Measurements from ENCODE around the gene WDR81.
A peak's percentile ranks its signal among the peaks of the same experiment; 100 is the strongest.

Gene WDR81

GRCh38 chr17:1709971-1710806, 14.3 kb upstream of the WDR81 start, which contains the start of gene TLCD2:
TSS of gene TLCD2 (minus strand) at chr17:1710377. CDS start at chr17:1710242, 135 bp downstream.
- no peaks in the 10 kb centered on the region for H4K20me1 ChIP-seq (ENCODE audit: insufficient read depth, low read length)
- TF ChIP-seq CTCF (IDR thresholded peaks at IDR 0.05; ENCODE audit: low read length): no peak
- TF ChIP-seq EZH2 (IDR thresholded peaks at IDR 0.05; ENCODE audit: borderline replicate concordance, low read length): no peak
- H3K36me3 ChIP-seq (ENCODE audit: insufficient read depth, low read length): no peaks in the 10 kb centered on the region
- no peaks in the 10 kb centered on the region for H3K9me2 ChIP-seq (ENCODE audit: low read depth, low read length)
- H3K79me2 ChIP-seq (ENCODE audit: insufficient read depth, low read length): no peaks in the 10 kb centered on the region
- H3F3A ChIP-seq (ENCODE audit: insufficient read depth, low read length): 0 out of 2 replicates have a peak, but pooled peaks cover 4% of the 10 kb centered on the region
- H3K27me3 ChIP-seq (ENCODE audit: insufficient read depth, low read length): peaks cover 4% of the 10 kb centered on the region; the same call in 1 of the 2 replicates
- H3K4me3 ChIP-seq (ENCODE audit: low read depth, low read length, poor library complexity, severe bottlenecking): no peak within 1 kb of the TSS
- no peak within 1 kb of the TSS for H3K27ac ChIP-seq (ENCODE audit: low read depth, low read length, poor library complexity, severe bottlenecking)
- H2AFZ ChIP-seq (ENCODE audit: low read length): no peak within 1 kb of the TSS
- no peaks in the 10 kb centered on the region for H3K9me3 ChIP-seq (ENCODE audit: low read length)
- no peak within 1 kb of the TSS for H3K9ac ChIP-seq (ENCODE audit: low read length)
- peak within 1 kb of the TSS; percentile 21; the same call in 1 of the 2 replicates for H3K4me2 ChIP-seq (ENCODE audit: low read length)
- H3K4me1 ChIP-seq (ENCODE audit: insufficient read depth, low read length, severe bottlenecking): peaks cover 9% of the 10 kb centered on the region

GRCh38 chr17:1710807-1711553, 13.5 kb upstream of the WDR81 start:
- H3K4me3 ChIP-seq (ENCODE audit: low read depth, low read length, poor library complexity, severe bottlenecking): no peak overlapping the region
- TF ChIP-seq EZH2 (IDR thresholded peaks at IDR 0.05; ENCODE audit: borderline replicate concordance, low read length) (no peak), CTCF (IDR thresholded peaks at IDR 0.05; ENCODE audit: low read length) (no peak)
- H4K20me1 ChIP-seq (ENCODE audit: insufficient read depth, low read length): no peaks in the 10 kb centered on the region
- 0 out of 2 replicates have a peak, but pooled peaks cover 4% of the 10 kb centered on the region for H3F3A ChIP-seq (ENCODE audit: insufficient read depth, low read length)
- H3K4me2 ChIP-seq (ENCODE audit: low read length): no peak overlapping the region
- H3K27ac ChIP-seq (ENCODE audit: low read depth, low read length, poor library complexity, severe bottlenecking): no peak overlapping the region
- no peaks in the 10 kb centered on the region for H3K79me2 ChIP-seq (ENCODE audit: insufficient read depth, low read length)
- H3K36me3 ChIP-seq (ENCODE audit: insufficient read depth, low read length): no peaks in the 10 kb centered on the region
- peaks cover 15% of the 10 kb centered on the region for H3K4me1 ChIP-seq (ENCODE audit: insufficient read depth, low read length, severe bottlenecking)
- H3K9me3 ChIP-seq (ENCODE audit: low read length): no peaks in the 10 kb centered on the region
- peaks cover 4% of the 10 kb centered on the region; the same call in 1 of the 2 replicates for H3K27me3 ChIP-seq (ENCODE audit: insufficient read depth, low read length)
- H2AFZ ChIP-seq (ENCODE audit: low read length): no peak overlapping the region
- H3K9me2 ChIP-seq (ENCODE audit: low read depth, low read length): no peaks in the 10 kb centered on the region
- no peak overlapping the region for H3K9ac ChIP-seq (ENCODE audit: low read length)

- H3K9ac ChIP-seq (ENCODE audit: low read length): no peak overlapping the region
- H3K27me3 ChIP-seq (ENCODE audit: insufficient read depth, low read length): peaks cover 4% of the 10 kb centered on the region; the same call in 1 of the 2 replicates
- no peak overlapping the region for H2AFZ ChIP-seq (ENCODE audit: low read length)
- no peak overlapping the region for H3K4me3 ChIP-seq (ENCODE audit: low read depth, low read length, poor library complexity, severe bottlenecking)
- no peaks in the 10 kb centered on the region for H3K36me3 ChIP-seq (ENCODE audit: insufficient read depth, low read length)
- no peaks in the 10 kb centered on the region for H4K20me1 ChIP-seq (ENCODE audit: insufficient read depth, low read length)
- no peaks in the 10 kb centered on the region for H3K9me2 ChIP-seq (ENCODE audit: low read depth, low read length)
- H3K79me2 ChIP-seq (ENCODE audit: insufficient read depth, low read length): no peaks in the 10 kb centered on the region
- no peak overlapping the region for H3K4me2 ChIP-seq (ENCODE audit: low read length)
- 0 out of 2 replicates have a peak, but pooled peaks cover 4% of the 10 kb centered on the region for H3F3A ChIP-seq (ENCODE audit: insufficient read depth, low read length)
- no peaks in the 10 kb centered on the region for H3K9me3 ChIP-seq (ENCODE audit: low read length)
- peaks cover 15% of the 10 kb centered on the region for H3K4me1 ChIP-seq (ENCODE audit: insufficient read depth, low read length, severe bottlenecking)
- H3K27ac ChIP-seq (ENCODE audit: low read depth, low read length, poor library complexity, severe bottlenecking): no peak overlapping the region
- no peak for TF ChIP-seq EZH2 (IDR thresholded peaks at IDR 0.05; ENCODE audit: borderline replicate concordance, low read length)
- no peak for TF ChIP-seq CTCF (IDR thresholded peaks at IDR 0.05; ENCODE audit: low read length)
These were observed 12.7 kb upstream of the WDR81 start for GRCh38 chr17:1711804-1712203.

Measured in OCI-LY1 (cell line).